Transverse colon (tissue), 4 donors: Measurements from ENCODE around the gene FGD4.

Experiments
- CTCF ChIP-seq, 5 experiments: fragments of 200-600 bp in 3 of 5; fragments of 450-650 bp in 2 of 5; sonication (generic) in 3 of 5; IDR thresholded peaks; 1 replicate in 2 of 5; 2 replicates in 3 of 5; pipeline ENCODE4 v1.5.1; 2016 to 2017; ENCODE audit warnings: antibody characterized with exemption in 5 of 5, inconsistent platforms in 3 of 5, mild to moderate bottlenecking in 2 of 5, moderate library complexity in 1 of 5
- EP300 ChIP-seq: sonication (generic); formaldehyde crosslinking; IDR thresholded peaks from one replicate; pipeline ENCODE4 v1.6.1; 2017; ENCODE audit warnings: antibody characterized with exemption, low read depth
- POLR2A ChIP-seq: fragments of 450-650 bp; IDR thresholded peaks from one replicate; pipeline ENCODE4 v1.6.1; 2016; ENCODE audit warnings: antibody characterized with exemption, mild to moderate bottlenecking, moderate library complexity
- POLR2AphosphoS5 ChIP-seq, 3 donors: sonication (generic); formaldehyde crosslinking; IDR thresholded peaks; one replicate each; pipeline ENCODE4 v1.6.1; 2016; ENCODE audit warnings: antibody characterized with exemption in 3 of 3

DNA sequence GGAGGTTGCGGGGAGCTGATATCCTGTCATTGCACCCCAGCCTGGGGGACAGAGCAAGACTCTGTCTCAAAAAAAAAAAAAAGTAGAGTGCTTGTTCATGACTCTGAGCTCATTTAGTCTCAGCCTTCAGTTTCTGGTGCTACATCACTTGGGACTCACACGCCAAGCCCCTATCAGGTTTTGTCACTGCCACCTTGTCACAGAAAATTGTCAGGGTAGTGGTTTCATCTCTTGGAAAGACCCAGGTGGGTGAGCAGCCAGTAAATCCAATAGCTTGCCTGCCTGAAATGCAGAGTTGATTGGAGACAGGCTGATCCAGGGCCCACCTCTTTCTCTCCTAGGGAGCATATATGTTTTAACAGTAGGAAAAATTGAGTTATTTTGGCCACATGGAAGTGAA is 113.0 kb downstream of the FGD4 start:
- no peak for TF ChIP-seq CTCF (IDR thresholded peaks at IDR 0.05)
- no peak for TF ChIP-seq POLR2A
- TF ChIP-seq POLR2AphosphoS5 (IDR thresholded peaks at IDR 0.05), result no peak
- TF ChIP-seq EP300, result no peak
